NCI-H226 (cell line): Measurements from ENCODE around the gene ARHGDIG.

ENCODE experiments used
- DNase-seq: peaks from one replicate; pipeline ENCODE4 v3.0.0-alpha.2; 2015

Gene ARHGDIG

DNA sequence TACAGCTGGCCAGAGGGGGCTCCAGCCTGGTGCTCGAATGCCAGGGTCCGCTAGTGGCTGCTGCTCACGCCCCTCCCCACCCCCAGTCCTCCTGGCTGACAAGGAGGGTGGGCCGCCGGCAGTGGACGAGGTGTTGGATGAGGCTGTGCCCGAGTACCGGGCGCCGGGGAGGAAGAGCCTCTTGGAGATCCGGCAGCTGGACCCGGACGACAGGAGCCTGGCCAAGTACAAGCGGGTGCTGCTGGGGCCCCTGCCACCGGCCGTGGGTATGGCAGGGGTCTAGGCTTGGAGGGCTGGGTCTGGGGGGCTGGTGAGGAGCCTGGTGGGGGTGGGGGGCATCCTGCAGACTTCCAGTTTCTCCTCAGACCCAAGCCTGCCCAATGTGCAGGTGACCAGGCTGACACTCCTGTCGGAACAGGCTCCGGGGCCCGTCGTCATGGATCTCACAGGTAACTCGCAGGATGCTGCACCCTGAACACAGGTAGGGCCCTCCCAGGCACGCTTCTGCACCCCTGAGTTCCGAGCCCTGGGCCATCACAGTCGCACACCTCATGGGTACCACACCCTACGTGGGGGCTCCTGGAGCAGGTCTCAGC, 1.4 kb downstream of the ARHGDIG start:
- no peak for DNase-seq

DNA sequence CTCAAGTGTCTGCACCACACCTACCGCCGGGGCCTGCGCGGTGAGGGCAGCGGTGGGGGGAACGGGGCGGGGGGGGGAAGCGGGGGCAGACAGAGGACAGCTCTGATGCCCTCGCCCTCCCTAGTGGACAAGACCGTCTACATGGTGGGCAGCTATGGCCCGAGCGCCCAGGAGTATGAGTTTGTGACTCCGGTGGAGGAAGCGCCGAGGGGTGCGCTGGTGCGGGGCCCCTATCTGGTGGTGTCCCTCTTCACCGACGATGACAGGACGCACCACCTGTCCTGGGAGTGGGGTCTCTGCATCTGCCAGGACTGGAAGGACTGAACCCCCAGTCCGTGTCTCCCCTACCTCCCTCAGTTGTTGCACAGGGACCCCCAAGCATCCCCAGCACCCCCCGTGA, 2.1 kb downstream of the ARHGDIG start:
- DNase-seq: no peak

DNA sequence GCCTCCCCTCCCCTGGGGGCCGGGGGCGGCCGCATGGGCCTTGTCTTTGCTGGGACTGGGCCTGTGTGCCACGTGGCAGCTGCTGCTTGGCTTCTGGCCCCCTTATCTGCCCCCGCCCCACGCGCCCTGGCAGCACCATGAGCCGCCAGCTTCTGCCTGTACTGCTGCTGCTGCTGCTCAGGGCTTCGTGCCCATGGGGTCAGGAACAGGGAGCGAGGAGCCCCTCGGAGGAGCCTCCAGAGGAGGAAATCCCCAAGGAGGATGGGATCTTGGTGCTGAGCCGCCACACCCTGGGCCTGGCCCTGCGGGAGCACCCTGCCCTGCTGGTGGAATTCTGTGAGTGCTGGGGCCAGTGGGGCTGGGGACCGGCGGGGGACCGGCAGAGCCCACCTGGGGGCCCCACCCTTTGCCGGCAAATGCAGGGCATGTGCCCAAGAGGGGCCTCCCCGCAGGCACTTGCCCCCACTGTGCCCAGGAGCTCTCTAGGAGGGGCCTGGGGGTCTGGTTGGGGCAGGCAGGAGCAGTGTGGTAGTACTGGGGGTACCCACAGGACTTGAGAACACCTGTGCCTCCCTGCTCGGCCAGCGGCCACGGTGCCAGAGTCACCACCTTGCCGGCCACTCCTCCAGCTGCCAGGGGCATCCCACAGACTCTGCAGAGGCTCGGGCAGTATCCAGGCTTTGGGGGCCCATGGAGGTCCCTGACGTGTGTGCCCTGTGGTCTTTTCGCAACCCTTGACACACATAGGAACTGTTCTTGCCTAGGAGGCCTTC, 2.8 kb downstream of the ARHGDIG start, which contains the start of gene PDIA2:
PDIA2 (plus strand) TSS at position 132 of the 773 bp plus-strand sequence; CDS start at position 138, 6 bp downstream.
- no peak for DNase-seq

DNA sequence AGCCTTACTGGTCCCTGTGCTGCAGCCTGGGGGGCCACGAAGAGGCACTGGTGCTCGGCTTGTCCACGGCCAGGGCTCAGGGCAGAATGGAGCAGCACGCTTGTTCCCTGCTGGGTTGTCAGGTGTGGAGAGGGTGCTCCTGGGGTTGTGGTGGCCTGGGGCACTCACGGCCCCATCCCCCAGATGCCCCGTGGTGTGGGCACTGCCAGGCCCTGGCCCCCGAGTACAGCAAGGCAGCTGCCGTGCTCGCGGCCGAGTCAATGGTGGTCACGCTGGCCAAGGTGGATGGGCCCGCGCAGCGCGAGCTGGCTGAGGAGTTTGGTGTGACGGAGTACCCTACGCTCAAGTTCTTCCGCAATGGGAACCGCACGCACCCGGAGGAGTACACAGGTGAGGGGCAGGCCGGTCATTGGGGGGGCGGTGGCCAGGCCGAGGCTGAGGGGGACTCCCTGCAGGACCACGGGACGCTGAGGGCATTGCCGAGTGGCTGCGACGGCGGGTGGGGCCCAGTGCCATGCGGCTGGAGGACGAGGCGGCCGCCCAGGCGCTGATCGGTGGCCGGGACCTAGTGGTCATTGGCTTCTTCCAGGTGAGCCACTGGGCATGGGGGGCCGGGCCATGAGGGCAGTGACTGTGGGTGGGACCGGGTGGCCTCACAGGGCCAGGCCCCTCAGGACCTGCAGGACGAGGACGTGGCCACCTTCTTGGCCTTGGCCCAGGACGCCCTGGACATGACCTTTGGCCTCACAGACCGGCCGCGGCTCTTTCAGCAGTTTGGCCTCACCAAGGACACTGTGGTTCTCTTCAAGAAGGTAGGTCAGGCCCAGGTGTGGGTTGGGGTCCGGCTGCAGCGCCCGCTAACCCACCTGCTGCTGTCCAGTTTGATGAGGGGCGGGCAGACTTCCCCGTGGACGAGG, 4.1 kb downstream of the ARHGDIG start:
- DNase-seq: no peak

DNA sequence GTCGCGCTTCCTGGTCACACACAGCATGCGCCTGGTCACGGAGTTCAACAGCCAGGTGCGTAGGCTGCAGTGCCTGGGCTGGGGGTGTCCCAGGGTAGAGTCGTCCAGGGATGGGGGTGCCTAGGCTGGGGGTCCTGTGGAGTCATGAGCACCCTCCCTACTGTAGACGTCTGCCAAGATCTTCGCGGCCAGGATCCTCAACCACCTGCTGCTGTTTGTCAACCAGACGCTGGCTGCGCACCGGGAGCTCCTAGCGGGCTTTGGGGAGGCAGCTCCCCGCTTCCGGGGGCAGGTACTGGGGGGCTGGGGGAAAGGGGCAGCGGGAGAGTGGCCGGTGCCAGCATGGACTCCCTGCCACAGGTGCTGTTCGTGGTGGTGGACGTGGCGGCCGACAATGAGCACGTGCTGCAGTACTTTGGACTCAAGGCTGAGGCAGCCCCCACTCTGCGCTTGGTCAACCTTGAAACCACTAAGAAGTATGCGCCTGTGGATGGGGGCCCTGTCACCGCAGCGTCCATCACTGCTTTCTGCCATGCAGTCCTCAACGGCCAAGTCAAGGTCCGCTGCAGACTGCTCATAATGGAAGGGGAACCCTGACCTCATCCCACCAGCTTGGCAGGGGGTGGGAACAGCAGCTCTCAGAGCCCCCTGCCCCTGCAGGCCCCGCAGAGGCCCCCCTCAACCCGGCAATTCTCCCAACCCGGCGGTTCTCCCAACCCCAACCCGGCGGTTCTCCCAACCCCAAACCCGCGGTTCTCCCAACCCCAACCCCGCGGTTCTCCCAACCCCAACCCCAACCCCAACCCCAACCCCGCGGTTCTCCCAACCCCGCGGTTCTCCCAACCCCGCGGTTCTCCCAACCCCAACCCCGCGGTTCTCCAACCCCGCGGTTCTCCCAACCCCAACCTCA, 5.0 kb downstream of the ARHGDIG start:
- DNase-seq: no peak

DNA sequence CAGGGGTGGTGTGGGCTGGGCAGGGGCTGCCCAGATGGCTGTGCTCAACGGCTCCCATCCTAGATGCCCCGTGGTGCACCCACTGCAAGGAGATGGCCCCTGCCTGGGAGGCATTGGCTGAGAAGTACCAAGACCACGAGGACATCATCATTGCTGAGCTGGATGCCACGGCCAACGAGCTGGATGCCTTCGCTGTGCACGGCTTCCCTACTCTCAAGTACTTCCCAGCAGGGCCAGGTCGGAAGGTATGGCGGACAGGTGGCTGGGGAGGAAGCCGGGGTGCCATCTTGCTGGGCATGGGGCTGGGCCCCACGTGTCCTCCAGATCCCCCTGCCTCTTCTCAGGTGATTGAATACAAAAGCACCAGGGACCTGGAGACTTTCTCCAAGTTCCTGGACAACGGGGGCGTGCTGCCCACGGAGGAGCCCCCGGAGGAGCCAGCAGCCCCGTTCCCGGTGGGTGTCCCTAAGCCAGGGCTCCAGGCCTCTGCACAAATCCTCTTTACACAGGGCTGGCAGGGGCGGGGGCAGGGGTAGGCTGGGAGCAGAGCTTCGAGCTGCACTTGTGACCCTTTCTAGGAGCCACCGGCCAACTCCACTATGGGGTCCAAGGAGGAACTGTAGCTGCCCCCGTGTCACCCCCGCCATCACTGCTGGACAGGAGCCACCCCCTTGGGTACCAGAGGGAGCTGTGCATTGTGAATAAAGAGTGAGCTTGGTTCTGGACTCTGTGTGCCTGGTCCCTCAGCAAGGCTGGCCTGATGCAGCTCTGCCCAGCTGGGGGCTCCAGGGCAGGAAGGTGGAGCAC, 6.3 kb downstream of the ARHGDIG start:
- DNase-seq: no peak

DNA sequence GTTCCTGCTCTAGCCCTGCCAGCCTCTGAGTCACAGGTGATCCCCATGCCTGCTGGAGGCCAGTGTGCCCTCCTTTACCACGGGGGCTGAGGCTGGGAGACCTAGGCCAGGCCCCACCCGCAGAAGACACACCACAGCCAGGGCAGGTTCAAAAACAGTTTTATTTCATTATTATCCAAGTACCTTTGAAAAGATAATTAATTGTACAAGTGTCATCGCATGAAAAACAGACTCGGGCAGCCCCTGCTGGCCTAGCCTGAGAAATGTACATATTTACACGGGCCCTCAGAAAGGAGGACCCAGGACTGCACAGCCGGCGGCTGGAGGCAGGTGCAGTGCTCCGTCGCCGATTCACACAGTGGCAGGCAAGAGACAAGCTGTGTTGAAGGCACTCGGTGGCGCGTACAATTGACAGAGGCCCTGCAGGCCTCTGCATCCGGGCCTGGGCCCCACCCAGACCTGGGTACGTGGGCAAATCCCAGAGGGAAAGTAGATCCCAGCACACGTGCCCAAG, 7.0 kb downstream of the ARHGDIG start:
- no peak for DNase-seq

DNA sequence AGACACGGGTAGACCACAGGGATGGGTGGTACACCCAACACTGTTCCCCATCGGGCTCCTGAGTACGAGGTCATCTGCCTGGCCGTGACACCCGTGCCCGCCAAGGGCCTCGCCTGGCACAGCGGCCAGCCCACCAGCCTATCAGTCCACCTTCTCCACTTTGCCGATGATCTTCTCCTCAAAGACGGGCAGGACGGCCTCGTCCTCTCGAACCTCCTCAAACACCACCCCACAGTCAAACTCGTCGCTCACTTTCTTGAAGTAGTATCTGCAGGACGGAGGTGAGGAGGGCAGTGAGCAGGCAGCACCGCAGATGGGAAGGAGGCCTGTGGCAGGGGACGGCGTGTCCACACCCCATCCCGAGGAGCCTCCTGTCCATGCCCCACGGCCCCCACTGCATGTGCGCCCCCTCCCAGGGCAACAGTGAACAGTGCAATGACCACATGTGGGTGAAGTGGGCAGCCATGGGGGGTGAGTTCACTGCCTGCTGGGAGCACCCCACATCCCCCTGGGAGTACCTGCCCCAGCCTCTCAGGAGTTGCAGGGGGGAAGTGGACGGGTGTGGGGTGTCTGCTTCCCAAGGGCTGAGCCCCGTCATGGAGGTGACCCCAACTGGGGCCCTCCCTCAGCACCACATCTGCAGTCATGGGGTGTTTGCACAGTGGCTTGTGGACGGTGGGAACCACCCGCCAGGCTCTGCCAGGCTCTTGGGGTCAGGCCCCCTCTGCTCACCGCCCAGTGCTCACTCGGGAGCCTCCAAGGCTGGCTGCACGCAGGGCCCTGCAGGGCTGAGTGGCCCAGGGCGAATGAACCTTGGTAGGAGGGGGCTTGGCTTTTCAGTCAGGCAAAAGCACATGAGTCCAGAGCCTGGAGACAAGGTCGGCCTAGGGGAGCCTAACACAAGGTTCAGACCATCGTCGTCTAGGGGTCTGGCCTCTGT, 7.9 kb downstream of the ARHGDIG start:
- DNase-seq: no peak

DNA sequence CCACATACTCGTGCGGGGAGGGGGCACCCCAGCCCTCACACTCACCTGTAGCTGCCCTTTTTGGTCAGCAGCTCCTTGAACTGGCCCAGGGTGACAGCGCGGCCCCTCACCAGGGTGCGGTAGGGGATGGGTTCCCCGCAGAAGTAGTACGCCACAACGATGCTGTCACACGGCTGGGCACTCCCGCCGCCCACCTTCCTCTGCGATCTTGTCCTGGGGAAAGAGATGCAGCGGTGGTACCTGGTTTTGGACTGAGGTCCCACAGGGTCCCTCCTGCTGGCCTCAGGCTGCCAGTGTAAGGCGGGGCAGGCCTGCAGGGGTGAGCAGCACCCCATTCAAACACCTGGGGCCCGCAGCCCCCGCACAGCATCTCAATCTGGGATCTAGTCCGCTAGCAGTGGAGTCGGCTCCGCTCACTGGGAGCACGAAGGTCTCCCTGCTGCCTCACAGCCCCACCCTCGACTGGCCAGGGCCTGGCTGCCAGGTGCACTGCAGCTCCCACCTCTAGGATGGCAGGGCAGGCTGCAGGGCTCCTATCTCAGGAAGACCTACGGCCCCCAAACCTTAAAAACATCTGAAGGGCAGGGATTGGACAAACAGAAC, 9.1 kb downstream of the ARHGDIG start:
- no peak for DNase-seq

DNA sequence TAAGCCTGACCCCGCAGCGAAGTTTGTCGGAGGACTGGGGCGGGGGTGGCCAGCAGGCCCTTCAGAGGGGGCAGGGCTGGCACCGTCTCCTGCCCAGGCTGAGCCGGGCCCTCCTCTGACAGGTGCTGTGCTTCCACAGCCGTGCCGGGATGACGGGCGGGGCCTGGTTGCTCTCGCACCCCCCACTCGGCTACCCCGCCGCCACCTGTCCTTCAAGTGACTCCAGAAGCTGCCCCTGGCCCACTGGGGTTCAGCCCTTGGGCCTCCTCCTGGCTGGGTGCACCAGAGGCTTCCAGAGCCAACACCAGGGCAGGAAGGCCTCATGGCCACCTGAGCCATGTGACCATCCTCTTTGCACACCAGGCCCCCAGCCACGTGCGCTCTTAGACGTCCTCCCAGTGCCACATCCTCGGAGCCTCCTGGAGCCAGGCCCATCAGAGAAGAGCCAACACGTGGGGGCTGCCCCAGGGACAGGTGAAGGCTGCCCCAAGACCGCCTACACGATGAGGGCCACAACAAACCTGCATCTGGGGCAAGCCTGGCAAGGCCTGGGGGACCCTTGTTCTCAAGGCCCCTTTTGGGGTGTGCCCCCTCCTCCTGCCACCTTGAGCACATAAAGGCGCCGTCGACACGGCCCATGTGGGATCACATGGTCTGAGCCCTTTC, 9.8 kb downstream of the ARHGDIG start:
- no peak for DNase-seq

DNA sequence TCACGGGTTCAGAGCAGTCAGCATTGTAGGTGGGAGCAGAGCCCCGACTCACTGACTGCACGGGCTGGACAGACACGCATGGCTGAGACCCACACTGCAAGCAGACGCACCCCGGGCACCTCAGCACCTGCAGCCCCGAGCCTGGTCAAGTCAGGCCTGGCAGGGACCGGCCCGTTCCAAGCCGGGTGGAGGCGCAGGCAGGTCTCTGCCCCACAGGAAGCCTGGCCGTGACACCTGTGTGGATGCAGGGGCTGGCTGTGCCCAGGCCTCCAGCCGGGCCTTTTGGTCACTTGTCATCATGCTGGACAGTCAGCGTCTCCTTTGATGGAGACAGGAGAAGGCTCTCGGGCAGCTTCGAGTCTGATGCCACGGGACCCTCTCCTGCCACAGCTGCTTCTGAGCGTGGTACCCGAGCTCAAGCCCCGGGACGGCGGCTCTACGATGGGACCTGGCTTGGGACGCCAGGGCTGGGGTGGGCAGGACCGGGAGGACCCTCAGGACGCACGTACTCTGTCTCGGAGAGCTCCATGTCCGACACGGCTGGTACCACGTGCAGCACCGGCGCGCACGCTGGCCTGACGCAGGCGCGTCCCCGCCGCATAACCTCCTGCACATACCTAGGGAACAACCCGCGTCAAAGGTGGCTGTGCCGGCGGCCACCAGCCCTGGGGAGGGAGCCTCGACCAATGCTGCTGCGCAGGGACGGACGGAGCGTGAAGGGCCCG, 10.5 kb downstream of the ARHGDIG start:
- no peak for DNase-seq

DNA sequence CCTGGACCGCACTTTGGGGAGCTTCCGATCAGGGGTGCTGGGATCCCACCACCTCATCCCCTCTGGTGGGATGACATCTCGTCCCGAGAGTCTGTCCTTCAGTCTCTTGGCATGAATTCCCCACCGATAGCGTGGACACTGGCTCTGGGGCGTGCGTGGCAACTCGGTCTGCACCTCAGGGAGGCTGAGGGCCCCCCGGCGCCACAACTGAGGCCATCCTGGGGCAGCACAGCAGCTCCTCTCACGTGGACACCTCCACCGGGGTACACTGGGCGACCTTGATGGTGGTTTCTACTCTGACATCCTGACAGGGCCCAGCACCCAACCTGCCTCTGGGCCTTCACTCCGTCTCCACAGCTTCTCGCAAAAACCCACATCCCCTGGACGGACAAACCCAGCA, 11.1 kb downstream of the ARHGDIG start:
- DNase-seq: no peak

DNA sequence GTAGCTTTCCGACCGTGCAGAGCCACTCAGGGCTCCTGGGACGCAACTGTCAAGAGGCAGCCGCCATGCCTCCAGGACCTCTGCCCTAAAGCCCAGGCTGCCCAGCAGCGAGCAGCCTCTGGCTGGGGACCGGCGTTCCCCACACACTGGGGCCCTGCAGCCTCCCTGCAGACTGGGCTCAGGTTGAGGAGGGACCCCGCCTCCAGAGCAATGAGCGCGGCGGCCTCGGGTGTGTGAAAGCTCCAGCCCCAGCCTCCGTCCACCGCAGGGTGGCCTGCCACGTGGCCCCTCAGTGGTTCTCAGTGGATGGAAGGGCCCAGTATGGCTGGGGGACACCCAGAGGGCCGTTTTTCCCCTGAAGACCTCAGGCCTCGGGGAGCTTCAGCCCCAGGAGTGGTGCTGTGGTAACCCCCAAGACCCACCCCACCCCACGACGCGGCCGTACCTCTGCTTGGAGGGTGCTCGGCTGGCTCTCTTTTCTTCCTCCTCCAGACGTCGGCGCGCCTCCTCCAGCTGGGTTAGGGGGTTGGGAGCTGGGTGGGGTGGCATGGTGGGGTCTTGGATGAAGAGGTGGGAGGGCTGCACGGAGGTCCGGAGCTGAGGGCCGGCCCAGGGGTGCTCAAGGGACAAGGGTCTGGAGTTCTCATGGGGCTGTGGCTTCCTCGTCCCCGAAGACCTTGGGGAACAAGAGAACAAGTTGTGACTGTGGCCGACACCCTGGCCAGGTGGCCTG, 12.8 kb downstream of the ARHGDIG start:
- no peak for DNase-seq

DNA sequence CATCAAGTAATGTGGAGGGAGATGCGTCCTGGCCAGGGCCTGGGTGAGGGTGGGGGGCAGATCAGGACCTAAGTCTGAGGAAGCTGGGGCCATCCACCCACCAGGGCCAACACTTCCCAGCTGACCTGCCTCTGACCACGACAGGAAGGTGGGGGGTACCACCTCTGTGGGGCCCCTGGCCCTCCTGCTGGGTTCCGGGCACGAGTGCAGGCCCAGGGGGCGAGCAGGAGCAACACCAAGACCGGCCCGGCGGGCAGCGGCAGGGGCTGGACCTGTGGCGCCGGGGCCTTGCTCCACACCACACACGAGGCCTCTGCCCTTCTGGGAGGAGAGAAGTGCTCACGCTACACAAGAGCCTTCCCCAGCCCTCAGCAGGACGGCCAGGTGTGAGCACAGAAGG, 15.9 kb downstream of the ARHGDIG start:
- DNase-seq: no peak

DNA sequence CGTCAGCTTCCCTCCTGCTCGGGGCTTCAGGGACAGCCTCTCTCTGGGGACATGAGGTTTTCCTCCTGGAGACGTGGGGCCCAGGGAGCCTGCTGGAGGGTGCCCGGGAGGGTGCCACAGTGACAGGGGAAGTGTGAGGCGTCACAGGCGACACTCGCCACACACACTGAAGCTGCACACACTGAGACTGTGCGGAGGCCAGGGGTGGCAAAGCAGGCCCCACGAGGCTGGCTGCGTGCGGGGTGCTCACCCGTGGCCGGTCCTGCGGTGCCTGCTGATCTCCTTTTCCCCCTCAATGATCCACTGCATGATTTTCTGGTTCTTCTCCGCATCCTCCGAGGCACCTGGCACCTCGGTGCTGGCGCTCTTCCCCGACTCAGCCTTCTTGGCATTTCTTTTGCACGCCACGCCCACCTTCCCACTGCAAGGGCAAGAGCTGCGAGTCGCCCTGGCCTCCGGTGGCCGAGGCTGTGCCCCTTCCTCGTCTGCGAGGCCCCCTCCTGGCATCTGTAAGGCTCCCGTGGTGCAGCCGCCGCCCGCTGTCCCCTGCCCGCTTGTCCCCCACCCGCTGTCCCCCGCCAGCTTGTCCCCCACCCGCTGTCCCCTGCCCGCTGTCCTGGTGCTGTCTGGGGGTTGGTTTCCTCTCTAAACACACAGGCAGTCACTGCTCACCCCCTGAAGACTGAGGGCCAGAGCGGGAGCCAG, 16.6 kb downstream of the ARHGDIG start:
- no peak for DNase-seq

DNA sequence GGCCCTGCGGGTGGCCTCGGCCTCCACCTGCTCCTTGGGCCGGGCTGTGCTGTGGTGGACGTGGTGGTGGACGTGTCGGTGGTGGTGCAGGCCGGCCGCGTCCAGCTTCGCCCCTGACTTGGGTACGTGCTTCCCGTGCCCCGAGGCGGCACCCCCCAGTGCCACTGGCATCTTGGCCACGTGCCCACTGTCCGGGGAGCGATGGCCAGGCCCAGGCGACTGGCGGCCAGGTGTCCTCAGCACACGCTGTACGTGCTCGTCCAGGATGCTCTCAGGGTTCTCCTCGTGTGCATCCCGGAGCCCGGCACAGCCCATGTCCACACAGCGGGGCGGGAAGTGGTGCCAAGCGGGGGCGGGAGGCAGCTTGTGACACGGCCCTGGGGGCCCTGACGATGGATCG, 17.4 kb downstream of the ARHGDIG start:
- no peak for DNase-seq

DNA sequence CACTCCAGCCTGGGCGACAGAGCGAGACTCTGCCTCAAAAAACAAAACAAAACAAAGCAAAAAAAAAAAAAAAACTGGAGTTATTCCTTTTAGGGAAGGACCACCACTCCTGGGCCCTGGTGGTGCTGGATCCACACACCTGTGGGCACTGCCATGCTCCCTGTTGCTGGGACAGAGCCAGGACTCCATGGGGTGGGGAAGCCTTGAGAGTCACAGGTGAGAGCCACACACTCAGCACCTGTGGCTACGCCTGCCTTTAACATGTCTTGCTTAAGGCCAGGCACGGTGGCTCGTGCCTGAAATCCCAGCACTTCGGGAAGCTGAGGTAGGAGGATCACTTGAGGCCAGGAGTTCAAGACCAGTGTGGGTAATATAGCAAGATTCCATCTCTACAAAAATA, 20.8 kb downstream of the ARHGDIG start:
- no peak for DNase-seq
